PC-9 (cell line): ENCODE measurements around the gene SMAD9.

Experiments
- CTCF ChIP-seq: fragments of 200-600 bp; sonication (generic); conservative IDR thresholded peaks from 2 replicates; pipeline ENCODE4 v1.6.1; 2017; ENCODE audit warnings: mixed run types, antibody characterized with exemption, mild to moderate bottlenecking, moderate library complexity
- EZH2 ChIP-seq: fragments of 200-600 bp; sonication (generic); IDR thresholded peaks from 2 replicates; pipeline ENCODE4 v1.8.0; 2017; ENCODE audit warnings: antibody characterized with exemption, low read depth

- TF ChIP-seq CTCF, result no peak
- no peak for TF ChIP-seq EZH2
Measured at GRCh38 chr13:36884235-36884634, 35.8 kb downstream of the SMAD9 start.
